BE2C (cell line): ENCODE measurements around the gene MYO5A.
"Not testable (repeated sequence)": the region's sequence is repeated elsewhere in the genome, so short reads cannot be mapped to it uniquely, and the experiment has no call there.

Source experiments
- DNase-seq: peaks from one replicate; pipeline ENCODE4 v3.0.0-alpha.2; 2020
- H3K27me3 ChIP-seq: fragments of 250-450 bp; sonication (Bioruptor Pico); 2 replicates; pipeline ENCODE4 v1.5.1; 2020; ENCODE audit warnings: mild to moderate bottlenecking
- H3K36me3 ChIP-seq: fragments of 250-450 bp; sonication (Bioruptor Pico); 2 replicates; pipeline ENCODE4 v1.5.1; 2020; ENCODE audit warnings: mild to moderate bottlenecking
- H3K4me1 ChIP-seq: fragments of 250-450 bp; sonication (Bioruptor Pico); 2 replicates; pipeline ENCODE4 v1.5.1; 2020
- H3K4me3 ChIP-seq: 2 replicates; pipeline ENCODE4 v1.5.1; 2011; ENCODE audit warnings: low read depth, low read length
- H3K9me3 ChIP-seq: fragments of 250-450 bp; sonication (Bioruptor Pico); 2 replicates; pipeline ENCODE4 v1.5.1; 2020
- CTCF ChIP-seq: IDR thresholded peaks from 2 replicates; pipeline ENCODE4 v1.5.1; 2012; ENCODE audit warnings: mild to moderate bottlenecking, low read depth, low read length

The MYO5A gene

GRCh38 chr15:52521682-52522081, 7.0 kb downstream of the MYO5A start:
- H3K4me1 ChIP-seq = no peaks in the 10 kb centered on the region
- H3K36me3 ChIP-seq = no peaks in the 10 kb centered on the region
- no peak for DNase-seq
- H3K27me3 ChIP-seq = no peaks in the 10 kb centered on the region
- H3K9me3 ChIP-seq = no peaks in the 10 kb centered on the region
- TF ChIP-seq CTCF = no peak
- H3K4me3 ChIP-seq = no peak overlapping the region

DNA sequence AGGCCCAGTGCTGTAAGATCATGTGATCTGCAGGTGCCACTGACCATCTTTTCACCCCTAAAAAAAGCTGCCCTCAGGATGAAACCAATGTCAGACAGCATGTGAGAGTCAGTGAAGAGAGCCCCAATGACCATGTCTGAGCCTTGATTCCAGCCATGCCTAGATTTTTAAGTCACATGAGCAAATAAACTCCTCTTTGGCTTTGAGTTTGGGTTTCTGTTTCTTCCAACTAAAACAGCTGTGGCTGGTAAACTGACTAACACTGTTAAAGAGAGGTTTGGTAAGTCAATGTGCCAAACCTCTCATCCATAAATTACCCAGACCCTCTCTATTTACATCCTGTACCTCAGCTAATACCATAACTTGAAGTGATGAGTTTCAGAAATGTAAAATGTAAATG, 8.3 kb downstream of the MYO5A start:
- Histone ChIP-seq H3K27me3 (no peaks in the 10 kb centered on the region), H3K4me3 (no peak overlapping the region), H3K36me3 (no peaks in the 10 kb centered on the region), H3K9me3 (no peaks in the 10 kb centered on the region), H3K4me1 (no peaks in the 10 kb centered on the region)
- no peak for TF ChIP-seq CTCF
- no peak for DNase-seq

- TF ChIP-seq CTCF = no peak
- Histone ChIP-seq H3K27me3 (no peaks in the 10 kb centered on the region), H3K4me3 (no peak overlapping the region), H3K4me1 (no peaks in the 10 kb centered on the region), H3K9me3 (no peaks in the 10 kb centered on the region), H3K36me3 (no peaks in the 10 kb centered on the region)
- no peak for DNase-seq
These were observed 10.0 kb downstream of the MYO5A start for GRCh38 chr15:52518487-52519371.

DNA sequence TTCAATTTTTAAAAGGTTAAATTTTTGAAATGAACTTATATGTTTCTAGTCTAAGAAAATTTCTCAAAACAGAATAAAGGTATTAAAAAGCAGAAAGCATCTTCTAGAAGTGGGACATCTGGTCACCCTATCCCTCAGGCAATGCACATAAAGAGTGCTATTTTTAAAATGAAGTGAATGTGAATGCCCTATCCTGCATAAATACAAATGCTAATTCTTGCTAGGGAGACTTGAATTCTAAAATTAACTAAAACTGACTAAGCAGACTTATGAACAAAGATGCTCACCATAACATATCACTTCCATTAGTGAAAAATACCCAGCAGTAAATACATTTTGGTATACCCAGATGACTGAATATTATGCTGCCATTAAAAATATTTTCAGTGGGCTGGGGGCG, 11.7 kb downstream of the MYO5A start:
- Histone ChIP-seq H3K9me3 (no peaks in the 10 kb centered on the region), H3K4me3 (no peak overlapping the region), H3K4me1 (no peaks in the 10 kb centered on the region), H3K27me3 (no peaks in the 10 kb centered on the region), H3K36me3 (no peaks in the 10 kb centered on the region)
- no peak for TF ChIP-seq CTCF
- DNase-seq = no peak

DNA sequence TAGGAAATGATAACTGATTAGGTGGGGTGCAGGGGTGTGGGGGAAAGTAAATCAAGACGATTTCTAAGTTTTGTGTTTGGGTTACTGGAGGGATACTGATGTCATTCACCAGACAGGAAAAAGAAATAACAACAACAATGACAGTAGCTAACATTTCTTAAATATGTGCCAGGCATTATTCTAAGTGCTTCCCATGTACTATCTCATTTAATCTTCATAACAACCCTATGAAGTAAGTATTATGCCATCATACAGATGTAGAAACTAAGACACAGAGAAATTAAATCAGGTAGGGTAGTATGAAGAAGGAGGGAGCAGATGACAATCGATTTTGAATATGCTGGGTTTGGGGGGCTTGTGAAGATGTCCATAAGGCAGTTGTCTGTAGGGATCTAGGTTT, 13.3 kb downstream of the MYO5A start:
- Histone ChIP-seq H3K36me3 (no peaks in the 10 kb centered on the region), H3K9me3 (no peaks in the 10 kb centered on the region), H3K4me3 (no peak overlapping the region), H3K4me1 (no peaks in the 10 kb centered on the region), H3K27me3 (no peaks in the 10 kb centered on the region)
- DNase-seq = no peak
- TF ChIP-seq CTCF = no peak

- H3K36me3 ChIP-seq = no peaks in the 10 kb centered on the region
- no peak for TF ChIP-seq CTCF
- H3K4me1 ChIP-seq = no peaks in the 10 kb centered on the region
- H3K27me3 ChIP-seq = no peaks in the 10 kb centered on the region
- DNase-seq = no peak
- no peak overlapping the region for H3K4me3 ChIP-seq
- H3K9me3 ChIP-seq = no peaks in the 10 kb centered on the region
These were observed 14.2 kb downstream of the MYO5A start for GRCh38 chr15:52514482-52514881.

DNA sequence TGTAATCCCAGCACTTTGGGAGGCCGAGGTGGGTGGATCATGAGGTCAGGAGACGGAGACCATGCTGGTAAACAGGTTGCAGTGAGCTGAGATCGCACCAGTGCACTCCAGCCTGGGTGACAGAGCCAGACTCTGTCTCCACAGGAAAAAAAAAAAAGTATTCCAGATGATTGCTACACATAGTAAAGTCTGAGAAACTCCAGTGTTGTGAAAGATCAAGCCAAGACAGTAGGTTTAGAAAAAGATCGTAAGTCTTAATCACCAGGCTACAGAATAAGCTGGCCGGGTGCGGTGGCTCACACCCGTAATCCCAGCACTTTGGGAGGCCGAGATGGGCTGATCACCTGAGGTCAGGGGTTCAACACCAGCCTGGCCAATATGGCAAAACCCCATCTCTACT, 15.8 kb downstream of the MYO5A start:
- H3K4me1 ChIP-seq, H3K4me3 ChIP-seq, DNase-seq, H3K36me3 ChIP-seq, H3K9me3 ChIP-seq, H3K27me3 ChIP-seq: not testable (repeated sequence)
